Activated T-helper 9 cell treated with anti-CD3 and anti-CD28 coated beads, Interleukin-2, amount 50 U/mL, for 16 hours (primary cell): ENCODE results near the gene MED15.
"Not testable (repeated sequence)": the region's sequence is repeated elsewhere in the genome, so short reads cannot be mapped to it uniquely, and the experiment has no call there.

Experiments used
- DNase-seq: peaks from one replicate; pipeline ENCODE4 v3.0.0-alpha.2; 2020; ENCODE audit warnings: low read depth

MED15 gene

GRCh38 chr22:20484948-20485683 lies 22.3 kb upstream of the MED15 start:
- no peak for DNase-seq

GRCh38 chr22:20486229-20486628 lies 21.2 kb upstream of the MED15 start:
- no peak for DNase-seq

- no peak for DNase-seq
These were observed 19.7 kb upstream of the MED15 start for GRCh38 chr22:20487715-20488114.

- no peak for DNase-seq
These were observed 18.5 kb upstream of the MED15 start for GRCh38 chr22:20488946-20489345.

- DNase-seq, result no peak
These were observed 17.0 kb upstream of the MED15 start for GRCh38 chr22:20490183-20490940.

- DNase-seq, result no peak
These were observed 16.5 kb upstream of the MED15 start for GRCh38 chr22:20490941-20491307.

- DNase-seq, result no peak
These were observed 16.1 kb upstream of the MED15 start for GRCh38 chr22:20491346-20491745.

- DNase-seq, result peak; percentile 10
These were observed 12.2 kb upstream of the MED15 start, which contains the start of gene KLHL22 for GRCh38 chr22:20494978-20495860. Gene KLHL22 (minus strand): TSS chr22:20495795. CDS start chr22:20489211, 6,584 bp downstream.

- peak; percentile 92 for DNase-seq
These were observed 11.3 kb upstream of the MED15 start for GRCh38 chr22:20495861-20496681.

- DNase-seq, result no peak
These were observed 10.0 kb upstream of the MED15 start for GRCh38 chr22:20497426-20497825.

- DNase-seq, result no peak
These were observed 8.5 kb upstream of the MED15 start for GRCh38 chr22:20498913-20499312.

GRCh38 chr22:20499769-20500168 lies 7.6 kb upstream of the MED15 start:
- DNase-seq, result no peak

- DNase-seq, result no peak
These were observed 3.6 kb upstream of the MED15 start for GRCh38 chr22:20503816-20504215.

- not testable (repeated sequence) for DNase-seq
These were observed 3.0 kb upstream of the MED15 start for GRCh38 chr22:20504293-20504922.

GRCh38 chr22:20506543-20507252 lies 712 bp upstream of the MED15 start:
- no peak for DNase-seq

GRCh38 chr22:20508067-20508755 lies 801 bp downstream of the MED15 start:
- not testable (repeated sequence) for DNase-seq

- DNase-seq, result no peak
These were observed 1.4 kb downstream of the MED15 start for GRCh38 chr22:20508815-20509271.

GRCh38 chr22:20509344-20510047 lies 2.1 kb downstream of the MED15 start:
- DNase-seq, result peak; percentile 38
